ENCODE results near the gene DEPDC7.

DEPDC7 gene

DNA sequence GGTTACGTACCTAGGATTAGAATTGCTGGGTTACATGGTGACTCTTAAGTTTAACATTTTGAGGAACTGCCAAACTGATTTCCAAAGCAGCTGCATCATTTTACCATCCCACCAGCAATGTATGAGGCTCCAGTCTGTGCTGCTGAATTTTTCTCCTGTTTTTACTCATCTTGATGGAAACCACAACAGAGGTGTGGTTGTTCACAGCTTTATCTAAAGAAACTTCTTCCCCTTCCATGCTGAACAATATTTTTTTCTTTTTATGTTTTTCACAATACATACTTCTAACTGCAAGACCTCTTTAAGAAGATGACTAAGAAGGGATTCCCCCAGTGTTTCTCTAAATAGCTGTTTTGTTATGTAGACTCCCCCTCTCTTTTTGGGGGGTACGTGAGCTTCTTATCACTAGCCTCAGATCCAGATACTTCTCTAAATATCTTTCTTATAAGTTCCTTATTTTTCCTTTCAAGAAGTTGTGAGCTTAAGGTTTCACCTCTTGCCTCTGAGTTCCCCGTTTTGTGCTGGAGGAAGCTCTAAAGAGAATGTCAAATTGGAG lies 47.7 kb downstream of the DEPDC7 start:
- no peak for DNase-seq

GRCh38 chr11:33064033-33064825 lies 48.6 kb downstream of the DEPDC7 start:
- DNase-seq, result no peak

- no peak for DNase-seq
These were observed 49.2 kb downstream of the DEPDC7 start for GRCh38 chr11:33064866-33065265.

- peak; percentile 44 for DNase-seq
These were observed 49.9 kb downstream of the DEPDC7 start for GRCh38 chr11:33065445-33066178.

DNA sequence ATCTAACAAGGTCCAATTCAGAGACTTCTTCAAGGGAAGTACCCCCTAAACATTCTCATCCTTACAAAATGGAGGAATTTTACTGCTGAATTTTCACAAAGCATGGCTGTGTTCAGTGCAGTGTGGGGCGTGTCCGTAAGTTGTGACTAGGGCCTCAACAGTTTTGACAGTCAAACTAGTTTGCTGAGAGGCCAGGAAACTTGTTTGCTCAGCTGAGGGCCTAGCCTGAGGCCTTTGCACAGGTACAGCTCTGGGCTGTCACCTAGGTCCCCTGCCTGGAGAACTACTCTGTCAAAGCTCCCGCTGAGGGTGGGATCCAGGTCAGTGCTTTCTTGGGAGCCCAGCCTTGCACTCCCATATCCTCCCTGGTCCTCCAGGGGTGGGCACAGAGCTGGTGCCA lies 51.6 kb downstream of the DEPDC7 start:
- DNase-seq, result no peak

DNA sequence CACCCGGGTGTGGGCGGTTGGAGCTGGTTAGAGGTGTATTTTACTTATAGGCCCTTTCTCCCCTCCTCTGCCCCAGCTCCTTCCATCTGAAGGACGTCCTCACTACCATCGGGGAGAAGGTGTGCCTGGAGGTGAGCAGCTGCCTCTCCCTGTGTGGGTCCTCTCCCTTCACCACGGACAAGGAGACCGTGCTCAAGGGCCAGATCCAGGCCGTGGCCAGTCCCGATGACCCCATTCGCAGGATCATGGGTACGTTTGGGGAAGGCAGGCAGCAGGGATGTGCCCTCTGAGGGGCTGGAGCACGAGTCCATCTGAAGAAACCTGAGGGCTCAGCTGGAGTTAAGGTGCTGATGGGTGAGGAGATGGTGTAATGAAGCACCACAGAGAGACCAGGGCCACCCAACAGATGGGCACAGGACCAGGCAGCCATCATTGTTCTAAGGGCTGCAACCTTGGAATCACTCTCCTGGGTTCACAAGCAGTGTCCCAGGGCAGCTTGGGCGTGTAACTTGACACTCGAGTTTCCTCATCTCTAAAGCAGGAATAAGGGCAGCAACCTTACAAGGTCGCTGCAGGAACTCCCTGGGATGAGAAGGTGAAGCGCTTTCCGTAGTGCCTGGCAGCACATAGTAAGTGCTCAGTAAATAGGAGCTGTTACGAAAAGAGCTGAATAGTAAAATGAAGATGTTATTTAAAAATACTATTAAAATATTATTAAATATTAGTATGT lies 53.1 kb downstream of the DEPDC7 start:
- no peak for DNase-seq

GRCh38 chr11:33072465-33072864 lies 56.8 kb downstream of the DEPDC7 start:
- DNase-seq, result no peak

All from NCI-H1694 (cell line).